K562 (cell line): ENCODE measurements around the gene MRPL41. TPM values are rescaled to one million over a fixed set of nuclear protein-coding genes. Genes with fewer than 3 reads are reported as not detected.

Experiments used
- BRD4 ChIP-seq: fragments of 200-600 bp; sonication (generic); IDR thresholded peaks from 2 replicates; pipeline ENCODE4 v1.6.1; 2017; ENCODE audit warnings: inconsistent platforms
- CHD4 ChIP-seq: fragments of 200-600 bp; sonication (generic); IDR thresholded peaks from 3 replicates; pipeline ENCODE4 v1.6.1; 2012; ENCODE audit warnings: low read depth, mild to moderate bottlenecking, mixed read lengths, low read length, inconsistent platforms; ENCODE audit not compliant: insufficient read depth, insufficient replicate concordance, poor library complexity, severe bottlenecking
- DNMT1 ChIP-seq: fragments of 450-650 bp; IDR thresholded peaks from 2 replicates; pipeline ENCODE4 v1.6.1; 2016; ENCODE audit warnings: antibody characterized with exemption, mild to moderate bottlenecking
- ELF1 ChIP-seq: fragments of 200-800 bp; sonication (Bioruptor generic); IDR thresholded peaks from 2 replicates; pipeline ENCODE4 v1.6.1; 2016; ENCODE audit warnings: missing genetic modification characterization, missing compliant biosample characterization
- EP300 ChIP-seq: IDR thresholded peaks from 2 replicates; pipeline ENCODE4 v1.6.1; 2012; ENCODE audit warnings: low read length, improper control_type of control experiment
- EP400 ChIP-seq: fragments of 450-650 bp; IDR thresholded peaks from 2 replicates; pipeline ENCODE4 v1.6.1; 2017; ENCODE audit warnings: antibody characterized with exemption, mild to moderate bottlenecking, moderate library complexity
- ETV1 ChIP-seq: fragments of 450-650 bp; conservative IDR thresholded peaks from 2 replicates; pipeline ENCODE4 v1.6.1; 2016; ENCODE audit warnings: missing genetic modification characterization, control low read depth, low read depth, missing compliant biosample characterization
- FOS ChIP-seq: IDR thresholded peaks from 3 replicates; pipeline ENCODE4 v1.6.1; 2011; ENCODE audit not compliant: insufficient read length; ENCODE audit errors: extremely low read depth
- HDAC8 ChIP-seq: fragments of 450-650 bp; IDR thresholded peaks from 2 replicates; pipeline ENCODE4 v1.6.1; 2016; ENCODE audit warnings: mild to moderate bottlenecking, missing genetic modification characterization, moderate library complexity, missing compliant biosample characterization
- KAT2B ChIP-seq: IDR thresholded peaks from one replicate; pipeline ENCODE4 v1.6.1; 2012; ENCODE audit warnings: low read depth, mild to moderate bottlenecking, control low read depth, inconsistent platforms, low read length, moderate library complexity
- KDM1A ChIP-seq, 2 experiments: fragments of 450-650 bp; IDR thresholded peaks; 2 replicates each; pipeline ENCODE4 v1.6.1; 2016; ENCODE audit warnings: mild to moderate bottlenecking in 2 of 2
- POLR2G ChIP-seq: fragments of 200-400 bp; formaldehyde crosslinking; IDR thresholded peaks from 2 replicates; pipeline ENCODE4 v1.6.1; 2017; ENCODE audit warnings: low read depth, mild to moderate bottlenecking, antibody characterized with exemption, low read length, moderate library complexity
- RFX7 ChIP-seq: fragments of 250-450 bp; sonication (Bioruptor Pico); IDR thresholded peaks from 2 replicates; pipeline ENCODE4 v1.5.1; 2021; ENCODE audit warnings: mild to moderate bottlenecking
- SAFB ChIP-seq: fragments of 200-400 bp; formaldehyde crosslinking; IDR thresholded peaks from 2 replicates; pipeline ENCODE4 v1.6.1; 2017; ENCODE audit warnings: low read depth, low read length, borderline replicate concordance
- SMAD3 ChIP-seq: fragments of 450-650 bp; formaldehyde crosslinking; conservative IDR thresholded peaks from 2 replicates; pipeline ENCODE4 v1.4.0; 2020; ENCODE audit warnings: mild to moderate bottlenecking
- SMARCA4 ChIP-seq: fragments of 450-650 bp; IDR thresholded peaks from 2 replicates; pipeline ENCODE4 v1.6.1; 2016
- SREBF1 ChIP-seq: fragments of 150-350 bp; IDR thresholded peaks from 2 replicates; pipeline ENCODE4 v1.6.1; 2014; ENCODE audit warnings: antibody characterized with exemption, low read depth, low read length, borderline replicate concordance
- TAF1 ChIP-seq: IDR thresholded peaks from 2 replicates; pipeline ENCODE4 v1.6.1; 2011; ENCODE audit warnings: mild to moderate bottlenecking, low read length, moderate library complexity; ENCODE audit not compliant: insufficient read depth, control insufficient read depth, severe bottlenecking; ENCODE audit errors: extremely low read depth
- TAL1 ChIP-seq: fragments of 450-650 bp; IDR thresholded peaks from 2 replicates; pipeline ENCODE4 v1.6.1; 2016; ENCODE audit warnings: mild to moderate bottlenecking
- TEAD4 ChIP-seq, 2 experiments: sonication (generic) in 1 of 2; formaldehyde crosslinking in 1 of 2; IDR thresholded peaks; 2 replicates each; pipeline versions ENCODE4 v1.6.1 to v1.8.0; 2012 to 2022; ENCODE audit warnings: borderline replicate concordance in 1 of 2, inconsistent platforms in 1 of 2, low read length in 1 of 2, mild to moderate bottlenecking in 1 of 2, missing genetic modification reagents in 1 of 2
- TFAM ChIP-seq: fragments of 250-450 bp; sonication (Bioruptor Pico); conservative IDR thresholded peaks from 2 replicates; pipeline ENCODE4 v1.5.0; 2021; ENCODE audit warnings: mild to moderate bottlenecking, moderate library complexity
- polyA plus RNA-seq, 8 experiments: library from polyadenylated mRNA; depleted of rRNA in 4 of 8; stranded (reverse) in 5 of 8; unstranded in 3 of 8; fragments of >200 nt; fragmentation: Nextera tagmentation in 2 of 8; fragmentation: Illumina TruSeq in 1 of 8; extraction: Ambion mirVana in 2 of 8; extraction: Trizol in 1 of 8; gene quantifications; 2 replicates each; pipeline versions ENCODE4 v1.2.1 to v1.2.3, GENCODE V29; 2011 to 2014; ENCODE audit warnings: inconsistent platforms in 1 of 8, missing spikeins in 1 of 8
- total RNA-seq, 7 experiments: library from RNA; depleted of rRNA in 6 of 7; stranded (reverse); fragments of >200 nt in 6 of 7; fragmentation: Illumina TruSeq in 2 of 7; extraction: Trizol in 2 of 7; gene quantifications; 2 replicates each; pipeline versions ENCODE4 v1.2.1 to v1.2.3, GENCODE V29; 2011 to 2021; ENCODE audit warnings: low replicate concordance in 1 of 7
- TF ChIP-seq, protein P1 (sequence below), 2 experiments: IDR thresholded peaks; 2 replicates each; pipeline ENCODE4 v1.6.1; 2012; ENCODE audit warnings: improper control_type of control experiment in 2 of 2, low read depth in 2 of 2, low read length in 2 of 2, borderline replicate concordance in 1 of 2
- TF ChIP-seq, protein P2 (sequence below): fragments of 150-350 bp; IDR thresholded peaks from 2 replicates; pipeline ENCODE4 v1.6.1; 2014; ENCODE audit warnings: low read depth, mild to moderate bottlenecking, low read length, borderline replicate concordance

Gene MRPL41
- total and polyA plus RNA-seq, 9 of the 15 experiments (the other 6 are each of a cell fraction or from before 2014, with no cell fraction given): 2.6 to 259 (median 21.6) TPM

DNA sequence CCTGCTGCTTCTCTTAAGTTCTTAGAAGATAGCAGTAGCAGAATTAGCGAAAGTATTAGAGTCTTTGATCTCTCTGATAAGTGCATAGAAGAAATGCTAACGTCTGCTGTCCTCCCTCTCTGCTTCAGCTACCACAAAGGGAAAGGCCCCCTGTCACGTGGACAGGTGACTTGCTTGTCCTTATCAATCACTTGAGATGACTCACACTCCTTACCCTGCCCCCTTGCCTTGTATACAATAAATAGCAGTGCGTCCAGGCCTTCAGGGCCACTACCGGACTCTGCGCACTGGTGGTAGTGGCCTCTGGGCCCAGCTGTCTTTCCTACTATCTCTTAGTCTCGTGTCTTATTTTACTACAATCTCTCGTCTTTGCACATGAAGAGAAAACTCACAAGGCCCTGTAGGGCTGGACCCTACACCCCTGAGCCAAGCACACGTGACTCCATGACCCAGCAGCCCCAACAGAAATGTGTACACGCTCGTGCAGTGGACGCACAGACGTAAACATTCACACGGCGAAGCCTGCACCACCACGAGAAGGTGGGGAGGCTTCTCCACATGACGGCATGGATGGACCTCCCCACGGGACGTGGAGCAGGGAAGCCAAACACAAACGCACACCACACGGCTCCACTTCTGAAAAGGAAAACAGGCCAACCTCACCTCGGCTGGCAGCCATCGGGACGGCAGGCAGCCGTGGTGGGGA lies 39.8 kb upstream of the MRPL41 start (continued):
- TF ChIP-seq, protein P1, sequence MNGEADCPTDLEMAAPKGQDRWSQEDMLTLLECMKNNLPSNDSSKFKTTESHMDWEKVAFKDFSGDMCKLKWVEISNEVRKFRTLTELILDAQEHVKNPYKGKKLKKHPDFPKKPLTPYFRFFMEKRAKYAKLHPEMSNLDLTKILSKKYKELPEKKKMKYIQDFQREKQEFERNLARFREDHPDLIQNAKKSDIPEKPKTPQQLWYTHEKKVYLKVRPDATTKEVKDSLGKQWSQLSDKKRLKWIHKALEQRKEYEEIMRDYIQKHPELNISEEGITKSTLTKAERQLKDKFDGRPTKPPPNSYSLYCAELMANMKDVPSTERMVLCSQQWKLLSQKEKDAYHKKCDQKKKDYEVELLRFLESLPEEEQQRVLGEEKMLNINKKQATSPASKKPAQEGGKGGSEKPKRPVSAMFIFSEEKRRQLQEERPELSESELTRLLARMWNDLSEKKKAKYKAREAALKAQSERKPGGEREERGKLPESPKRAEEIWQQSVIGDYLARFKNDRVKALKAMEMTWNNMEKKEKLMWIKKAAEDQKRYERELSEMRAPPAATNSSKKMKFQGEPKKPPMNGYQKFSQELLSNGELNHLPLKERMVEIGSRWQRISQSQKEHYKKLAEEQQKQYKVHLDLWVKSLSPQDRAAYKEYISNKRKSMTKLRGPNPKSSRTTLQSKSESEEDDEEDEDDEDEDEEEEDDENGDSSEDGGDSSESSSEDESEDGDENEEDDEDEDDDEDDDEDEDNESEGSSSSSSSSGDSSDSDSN (IDR thresholded peaks at IDR 0.05; ENCODE audit: borderline replicate concordance in 1 of 2, low read depth in 2 of 2, low read length in 2 of 2): no peak
- no peak for TF ChIP-seq ELF1
- TF ChIP-seq TAF1: no peak
- TF ChIP-seq SMAD3 (CRISPR knock-in tag): no peak
- peak; percentile 27 for TF ChIP-seq FOS
- TF ChIP-seq HDAC8 (tag): no peak
- peak; percentile 39 for TF ChIP-seq TEAD4 (IDR thresholded peaks at IDR 0.05; ENCODE audit: low read length)
- no peak for TF ChIP-seq TEAD4 (CRISPR knock-in tag; IDR thresholded peaks at IDR 0.05; ENCODE audit: borderline replicate concordance)
- TF ChIP-seq POLR2G: peak; percentile 64
- TF ChIP-seq EP400: peak; percentile 38; the same call in 1 of the 2 replicates
- no peak for TF ChIP-seq KAT2B
- peak; percentile 90 for TF ChIP-seq SMARCA4
- TF ChIP-seq RFX7 (CRISPR knock-in tag): no peak
- TF ChIP-seq SAFB: no peak
- no peak for TF ChIP-seq TAL1
- TF ChIP-seq SREBF1: no peak
- no peak for TF ChIP-seq CHD4
- no peak for TF ChIP-seq TFAM (CRISPR knock-in tag)
- TF ChIP-seq ETV1 (tag): no peak
- TF ChIP-seq, protein P2, sequence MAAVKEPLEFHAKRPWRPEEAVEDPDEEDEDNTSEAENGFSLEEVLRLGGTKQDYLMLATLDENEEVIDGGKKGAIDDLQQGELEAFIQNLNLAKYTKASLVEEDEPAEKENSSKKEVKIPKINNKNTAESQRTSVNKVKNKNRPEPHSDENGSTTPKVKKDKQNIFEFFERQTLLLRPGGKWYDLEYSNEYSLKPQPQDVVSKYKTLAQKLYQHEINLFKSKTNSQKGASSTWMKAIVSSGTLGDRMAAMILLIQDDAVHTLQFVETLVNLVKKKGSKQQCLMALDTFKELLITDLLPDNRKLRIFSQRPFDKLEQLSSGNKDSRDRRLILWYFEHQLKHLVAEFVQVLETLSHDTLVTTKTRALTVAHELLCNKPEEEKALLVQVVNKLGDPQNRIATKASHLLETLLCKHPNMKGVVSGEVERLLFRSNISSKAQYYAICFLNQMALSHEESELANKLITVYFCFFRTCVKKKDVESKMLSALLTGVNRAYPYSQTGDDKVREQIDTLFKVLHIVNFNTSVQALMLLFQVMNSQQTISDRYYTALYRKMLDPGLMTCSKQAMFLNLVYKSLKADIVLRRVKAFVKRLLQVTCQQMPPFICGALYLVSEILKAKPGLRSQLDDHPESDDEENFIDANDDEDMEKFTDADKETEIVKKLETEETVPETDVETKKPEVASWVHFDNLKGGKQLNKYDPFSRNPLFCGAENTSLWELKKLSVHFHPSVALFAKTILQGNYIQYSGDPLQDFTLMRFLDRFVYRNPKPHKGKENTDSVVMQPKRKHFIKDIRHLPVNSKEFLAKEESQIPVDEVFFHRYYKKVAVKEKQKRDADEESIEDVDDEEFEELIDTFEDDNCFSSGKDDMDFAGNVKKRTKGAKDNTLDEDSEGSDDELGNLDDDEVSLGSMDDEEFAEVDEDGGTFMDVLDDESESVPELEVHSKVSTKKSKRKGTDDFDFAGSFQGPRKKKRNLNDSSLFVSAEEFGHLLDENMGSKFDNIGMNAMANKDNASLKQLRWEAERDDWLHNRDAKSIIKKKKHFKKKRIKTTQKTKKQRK: no peak
- peak; percentile 57 for TF ChIP-seq EP300
- TF ChIP-seq DNMT1: no peak
- TF ChIP-seq BRD4: no peak
- TF ChIP-seq KDM1A (IDR thresholded peaks at IDR 0.05): peak in 1 of 2 experiments; percentile 36; a peak in 1 of 4 replicates
